ENCODE measurements around the gene PER1.

- TF ChIP-seq ZNF768 (CRISPR knock-in tag; IDR thresholded peaks at IDR 0.05), result no peak
- TF ChIP-seq THRA (CRISPR knock-in tag; IDR thresholded peaks at IDR 0.05; ENCODE audit: borderline replicate concordance), result no peak
- no peak for TF ChIP-seq USF2 (IDR thresholded peaks at IDR 0.05; ENCODE audit: low read depth, low read length)
- TF ChIP-seq USF2 (CRISPR knock-in tag; IDR thresholded peaks at IDR 0.05; ENCODE audit: borderline replicate concordance), result no peak
- no peak for TF ChIP-seq CTCF (CRISPR knock-in tag; IDR thresholded peaks at IDR 0.05)
- TF ChIP-seq SKI (IDR thresholded peaks at IDR 0.05; ENCODE audit: partially characterized antibody), result no peak
- no peak for TF ChIP-seq SP1 (IDR thresholded peaks at IDR 0.05)
- no peak for TF ChIP-seq SP1 (CRISPR knock-in tag; IDR thresholded peaks at IDR 0.05)
- TF ChIP-seq ZFP91 (CRISPR knock-in tag; IDR thresholded peaks at IDR 0.05; ENCODE audit: borderline replicate concordance), result no peak
- no peak for TF ChIP-seq RAD51 (IDR thresholded peaks at IDR 0.05; ENCODE audit: borderline replicate concordance)
- TF ChIP-seq SIN3A (IDR thresholded peaks at IDR 0.05; ENCODE audit: borderline replicate concordance, low read depth, low read length), result no peak
- no peak for TF ChIP-seq ATF6 (CRISPR knock-in tag; conservative IDR thresholded peaks at IDR 0.05)
- TF ChIP-seq ZNF510 (CRISPR knock-in tag; IDR thresholded peaks at IDR 0.05; ENCODE audit: low read depth), result no peak
Observed at GRCh38 chr17:8122924-8123694, 29.1 kb downstream of the PER1 start.

Data from HepG2 (cell line).